GF-D8 (cell line): ENCODE results near the gene ISM1.

Source experiments
- DNase-seq: peaks from one replicate; lab custom pipeline; 2025; lab: John Stamatoyannopoulos, UW

Gene ISM1

DNA sequence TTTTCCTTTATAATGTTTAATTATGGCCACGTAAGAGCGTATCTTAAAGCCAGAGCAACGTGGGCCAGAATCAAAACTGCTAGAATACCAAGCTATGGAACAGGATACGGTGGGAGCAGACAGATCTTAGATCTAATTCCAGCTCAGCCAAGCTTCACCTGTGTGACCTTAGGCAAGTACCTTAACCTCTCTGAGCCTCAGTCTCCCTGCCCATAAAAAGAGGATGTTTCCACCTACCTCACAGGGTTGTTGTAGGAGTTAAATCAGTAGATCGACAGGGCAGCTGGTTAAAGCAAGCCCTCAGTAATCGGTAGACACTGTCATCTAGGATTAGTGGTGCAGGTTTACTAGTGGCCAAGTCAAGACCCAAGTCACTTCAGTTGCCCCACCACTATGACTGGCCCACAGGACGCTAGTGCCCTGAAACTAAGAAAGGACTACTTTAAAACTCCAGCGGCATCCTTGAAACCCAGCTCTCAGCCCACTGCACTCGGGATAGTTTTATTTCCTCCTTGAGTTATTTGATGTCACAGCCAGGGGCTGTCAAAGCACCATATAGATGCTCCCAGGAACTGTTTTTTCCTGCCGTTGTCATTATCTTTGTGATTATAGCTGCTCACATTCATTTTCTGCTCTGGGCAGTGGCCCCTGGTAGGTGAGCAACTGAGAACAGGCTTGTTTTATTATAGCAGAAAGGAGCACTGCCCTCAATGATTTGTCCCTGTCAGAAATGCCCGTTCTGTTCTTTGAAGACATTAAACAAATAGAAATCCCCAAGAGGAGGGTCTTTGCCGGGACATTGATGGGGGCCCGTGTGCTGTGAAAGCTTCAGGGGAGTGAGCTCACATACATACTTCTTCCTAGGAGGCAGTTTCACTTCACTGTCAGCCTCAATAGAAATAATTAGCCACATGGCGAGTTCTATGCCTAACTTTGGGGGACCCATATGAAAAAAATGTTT, 63.1 kb downstream of the ISM1 start:
- DNase-seq = no peak

DNA sequence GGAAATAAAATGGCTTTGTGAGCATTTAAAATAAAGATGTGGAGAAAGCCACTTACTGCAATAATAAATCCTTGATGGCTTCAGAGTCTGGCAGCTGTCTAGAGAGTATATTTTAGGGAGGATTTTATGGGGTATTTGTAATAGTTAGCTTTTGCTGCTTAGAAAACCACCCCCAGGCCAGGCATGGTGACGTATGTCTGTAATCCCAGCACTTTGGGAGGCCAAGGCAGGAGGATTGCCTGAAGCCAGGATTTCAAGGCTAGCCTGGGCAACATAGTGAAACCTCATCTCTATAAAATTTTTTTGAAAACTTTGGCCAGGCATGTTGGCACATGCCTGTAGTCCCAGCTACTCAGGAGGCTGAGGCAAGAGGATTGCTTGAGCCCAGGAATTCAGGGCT, 63.8 kb downstream of the ISM1 start:
- no peak for DNase-seq

DNA sequence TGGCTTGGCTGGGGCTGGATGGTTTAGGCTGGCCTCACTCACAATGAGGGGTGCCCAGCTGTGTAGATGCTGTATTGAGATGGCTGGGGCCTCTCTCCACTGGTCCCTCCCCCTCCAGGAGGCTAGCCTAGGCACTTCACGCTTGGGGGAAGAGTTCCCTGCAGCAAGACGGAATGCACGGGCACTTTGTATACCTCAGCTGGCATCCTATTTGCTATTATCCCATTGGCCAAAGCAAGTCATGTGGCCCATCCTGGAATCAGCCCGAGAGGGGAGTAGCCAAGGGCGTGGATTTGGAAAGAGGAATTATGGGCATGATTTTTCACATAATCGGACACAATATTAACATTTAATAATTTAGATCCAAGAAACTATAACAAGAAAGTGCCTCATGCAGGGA, 64.3 kb downstream of the ISM1 start:
- DNase-seq = no peak

DNA sequence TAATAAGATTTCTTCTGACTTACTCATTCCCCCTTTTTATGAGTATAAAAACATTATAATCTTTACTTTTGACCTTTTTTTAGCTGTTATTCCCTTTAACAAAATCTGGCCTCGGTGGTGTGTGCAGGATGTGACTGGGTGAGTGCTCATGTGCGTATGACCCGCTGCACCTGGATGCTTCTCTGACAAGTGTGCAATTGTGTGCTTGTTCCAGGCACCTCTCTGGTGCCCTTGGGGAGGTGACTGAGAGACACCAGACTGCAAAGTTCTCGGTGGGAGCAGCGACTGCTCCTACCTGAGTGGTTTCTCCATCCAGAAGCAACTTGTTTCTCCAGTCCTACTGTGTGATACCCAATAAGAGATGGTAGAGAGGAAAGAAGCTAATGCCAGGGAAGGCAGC, 65.0 kb downstream of the ISM1 start:
- no peak for DNase-seq

DNA sequence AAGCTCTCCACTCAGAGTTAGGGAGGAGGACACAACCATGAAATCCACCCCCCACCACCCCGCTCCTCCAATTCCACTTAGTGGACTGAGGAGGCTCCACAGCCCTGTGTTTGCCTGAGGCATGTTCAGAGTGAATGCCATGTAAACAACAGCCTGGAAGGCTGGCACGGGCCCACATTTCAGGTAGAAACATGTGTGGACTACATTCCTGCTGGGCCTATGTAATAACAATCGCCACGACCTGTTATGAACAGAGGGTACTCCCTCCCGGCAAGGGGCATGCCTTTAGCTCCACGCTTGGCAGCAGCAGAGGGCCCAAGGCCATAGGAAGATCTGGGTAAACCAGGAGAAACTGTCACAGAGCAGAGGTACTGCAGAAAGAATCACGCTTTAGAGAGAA, 65.5 kb downstream of the ISM1 start:
- no peak for DNase-seq

DNA sequence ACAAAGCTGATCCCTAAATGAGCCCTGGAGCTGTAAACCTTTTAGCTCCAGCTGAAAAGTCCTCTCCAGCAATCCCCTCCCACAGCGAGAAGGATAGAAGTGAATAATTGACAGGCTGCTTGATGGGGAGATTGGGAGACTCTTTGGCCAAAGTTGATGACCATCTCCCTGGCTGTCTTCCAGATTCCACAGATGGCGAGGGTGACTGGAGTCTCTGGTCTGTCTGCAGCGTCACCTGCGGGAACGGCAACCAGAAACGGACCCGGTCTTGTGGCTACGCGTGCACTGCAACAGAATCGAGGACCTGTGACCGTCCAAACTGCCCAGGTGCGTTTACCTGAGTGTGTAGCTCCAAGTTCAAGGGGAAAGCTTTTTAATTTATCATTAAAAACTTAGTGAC, 67.3 kb downstream of the ISM1 start:
- DNase-seq = no peak

DNA sequence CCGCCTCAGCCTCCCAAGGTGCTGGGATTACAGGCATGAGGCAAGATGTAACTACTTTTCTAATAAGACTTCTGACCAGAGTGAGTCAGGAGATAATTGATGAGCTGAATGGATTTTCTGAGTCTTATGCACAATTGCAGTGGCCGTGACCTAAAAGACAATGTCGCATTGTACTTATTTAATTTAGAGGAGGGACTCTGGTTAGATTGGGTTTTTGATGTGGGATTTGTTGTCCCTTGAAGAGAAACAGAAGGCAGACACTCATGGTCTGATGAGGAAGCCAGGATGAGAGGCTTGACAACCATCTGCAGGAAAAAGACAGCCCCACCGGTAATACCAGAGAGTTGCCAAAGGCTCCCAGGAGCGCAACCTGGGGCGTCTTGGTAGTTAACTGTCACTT, 68.0 kb downstream of the ISM1 start:
- DNase-seq = no peak

DNA sequence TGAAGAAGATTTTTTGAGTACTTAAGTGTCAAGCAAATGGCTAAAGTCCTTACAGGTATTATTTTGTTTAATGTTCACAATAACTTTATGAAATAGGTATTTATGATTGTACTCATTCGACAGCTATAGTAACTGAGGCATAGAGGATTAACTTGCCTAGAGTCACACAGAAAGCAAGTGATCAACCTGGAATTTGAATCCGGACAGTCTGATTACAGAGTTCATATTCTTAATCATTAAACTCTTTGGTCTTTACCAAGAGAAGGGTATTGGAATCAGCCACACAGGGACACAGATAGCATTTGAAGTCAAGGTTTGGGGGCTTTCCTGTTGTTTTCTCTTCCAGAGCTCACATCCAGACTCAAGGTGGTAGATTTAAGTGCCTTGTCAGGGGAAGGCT, 69.7 kb downstream of the ISM1 start:
- DNase-seq = no peak

DNA sequence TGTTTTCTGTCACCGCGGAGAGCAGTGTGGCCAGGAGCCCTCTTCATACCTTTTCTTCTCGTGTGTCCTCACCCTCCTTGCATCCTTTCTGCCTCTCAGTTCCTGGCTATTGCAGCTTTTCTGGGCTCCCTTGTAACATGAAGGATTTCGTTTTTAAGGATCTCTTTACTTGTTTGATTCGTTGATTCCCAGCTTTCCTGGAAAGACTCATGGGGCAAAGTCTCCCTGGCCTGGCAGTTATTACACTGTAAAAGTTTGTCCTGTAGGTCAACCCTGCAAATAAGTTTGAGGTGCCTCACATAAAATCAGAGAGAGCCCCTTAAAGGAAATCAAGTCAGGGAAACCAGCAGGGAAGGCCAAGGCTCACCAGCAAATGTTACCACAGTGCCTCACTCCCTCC, 70.1 kb downstream of the ISM1 start:
- DNase-seq = no peak

DNA sequence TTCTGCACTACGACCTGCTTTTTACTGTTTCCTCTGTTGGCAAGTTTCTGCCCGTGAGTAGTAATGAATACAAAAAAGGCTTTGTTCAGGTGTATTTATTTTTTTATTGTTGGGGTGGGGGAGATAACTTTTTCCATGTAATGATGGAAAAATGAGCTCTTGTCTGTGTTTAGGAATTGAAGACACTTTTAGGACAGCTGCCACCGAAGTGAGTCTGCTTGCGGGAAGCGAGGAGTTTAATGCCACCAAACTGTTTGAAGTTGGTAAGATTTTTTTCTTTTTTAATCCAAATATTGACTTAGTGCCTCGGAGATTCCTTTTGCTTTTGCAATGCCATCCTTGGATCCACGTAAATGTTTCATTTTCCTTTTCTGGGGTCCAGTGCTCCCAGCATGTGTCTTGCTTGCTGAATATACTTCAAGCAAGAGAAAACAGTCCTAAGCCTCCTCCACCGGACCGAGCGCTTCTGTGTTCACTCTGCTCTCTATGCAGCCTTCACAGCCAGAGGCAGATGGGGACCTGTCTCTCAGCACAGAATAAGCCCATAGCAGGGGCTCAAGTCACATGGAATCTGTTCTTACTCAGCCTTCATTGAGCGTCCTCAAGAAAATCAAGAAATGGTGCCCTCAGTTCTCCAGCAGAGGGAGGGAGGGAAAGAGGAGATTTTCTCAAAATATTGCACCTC, 71.3 kb downstream of the ISM1 start:
- DNase-seq = no peak

DNA sequence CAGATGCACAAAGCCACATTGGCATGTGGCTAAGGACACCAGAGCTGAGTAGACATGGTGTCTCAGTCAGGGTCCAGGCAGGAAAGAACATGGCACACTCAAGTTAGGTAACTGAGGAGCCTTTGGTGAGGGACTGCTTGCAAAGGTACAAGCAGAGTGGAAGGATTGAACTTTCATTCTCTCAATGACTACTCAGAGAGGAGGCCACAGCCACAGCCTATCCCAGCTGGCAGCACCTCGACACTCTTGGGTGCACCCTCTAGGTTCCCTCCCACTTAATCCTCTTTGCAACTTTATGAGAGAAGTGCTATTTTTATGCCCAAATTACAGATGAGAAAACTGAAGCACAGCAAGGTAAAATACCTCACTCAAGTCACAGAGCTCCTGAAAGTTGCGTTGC, 73.4 kb downstream of the ISM1 start:
- no peak for DNase-seq

DNA sequence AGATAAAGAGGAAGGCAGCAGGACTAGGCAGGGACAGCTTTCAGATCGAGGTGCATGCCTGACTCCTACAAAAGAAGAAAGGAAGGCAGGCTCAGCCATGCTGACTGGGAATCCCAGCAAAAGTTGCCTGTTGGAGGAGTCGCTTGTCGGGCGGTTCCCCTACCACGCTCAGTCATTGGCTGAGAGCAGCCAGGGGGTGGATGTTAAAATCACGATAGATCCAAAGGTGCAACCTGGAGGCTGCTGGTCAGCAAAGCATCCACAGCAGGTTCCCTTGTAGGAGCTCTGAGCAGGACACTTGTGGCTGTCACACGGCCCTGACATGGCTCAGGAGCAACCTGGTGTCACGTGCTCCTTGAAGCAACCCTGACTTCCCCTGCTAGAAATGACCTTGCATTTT, 74.6 kb downstream of the ISM1 start:
- DNase-seq = no peak

DNA sequence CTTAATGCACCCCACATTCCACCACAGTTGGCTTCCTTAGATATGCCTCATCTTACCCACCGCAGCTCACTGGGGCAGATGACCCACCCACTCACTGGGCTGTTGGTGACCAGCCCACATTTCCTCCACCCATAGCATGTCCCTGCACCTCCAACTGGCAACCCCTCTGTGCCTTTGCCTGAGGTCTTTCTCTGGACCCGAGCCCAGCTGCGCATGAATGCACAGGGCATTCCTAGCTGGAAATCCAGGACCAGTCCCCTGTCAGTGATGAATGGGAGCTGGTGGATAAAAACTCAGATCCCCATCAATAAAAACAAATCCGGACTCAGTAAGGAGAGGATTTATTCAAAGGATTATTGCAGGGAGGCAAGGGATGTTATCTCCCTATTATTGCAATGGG, 75.0 kb downstream of the ISM1 start:
- no peak for DNase-seq

DNA sequence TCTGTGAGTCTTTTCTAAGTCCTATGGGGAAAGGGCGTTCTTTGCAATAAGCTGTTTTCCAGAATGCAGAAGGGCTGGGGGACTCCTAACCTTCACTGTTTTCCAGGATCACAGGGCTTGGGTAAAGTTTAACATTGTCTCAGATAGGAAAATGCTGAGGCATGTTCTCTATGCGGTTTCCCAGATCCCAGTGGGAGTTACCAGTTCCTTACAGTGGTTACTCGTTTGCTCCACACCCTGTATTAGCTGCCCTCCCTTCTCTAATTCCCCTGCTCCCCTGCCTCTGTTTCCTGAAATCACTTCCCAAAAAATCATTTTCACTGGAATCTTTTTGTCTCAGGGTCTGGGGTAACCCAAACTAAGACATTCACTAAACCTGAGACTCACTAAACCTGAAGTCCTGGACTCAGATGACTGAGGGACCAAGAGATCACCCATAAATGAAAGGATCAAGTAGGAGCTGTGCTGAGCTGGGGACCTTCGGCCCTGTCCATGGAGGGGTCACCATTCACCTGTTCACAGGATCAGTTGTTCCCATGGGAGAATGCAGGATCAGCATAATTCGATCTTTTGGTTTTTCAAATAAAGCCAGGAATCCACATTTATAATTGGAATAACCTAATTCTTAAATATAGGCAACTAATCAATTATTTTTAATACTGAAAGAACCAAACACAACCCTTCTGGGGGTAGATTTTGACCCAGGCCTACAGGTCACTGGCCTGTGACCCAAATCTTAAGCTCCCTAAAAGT, 76.2 kb downstream of the ISM1 start:
- no peak for DNase-seq

DNA sequence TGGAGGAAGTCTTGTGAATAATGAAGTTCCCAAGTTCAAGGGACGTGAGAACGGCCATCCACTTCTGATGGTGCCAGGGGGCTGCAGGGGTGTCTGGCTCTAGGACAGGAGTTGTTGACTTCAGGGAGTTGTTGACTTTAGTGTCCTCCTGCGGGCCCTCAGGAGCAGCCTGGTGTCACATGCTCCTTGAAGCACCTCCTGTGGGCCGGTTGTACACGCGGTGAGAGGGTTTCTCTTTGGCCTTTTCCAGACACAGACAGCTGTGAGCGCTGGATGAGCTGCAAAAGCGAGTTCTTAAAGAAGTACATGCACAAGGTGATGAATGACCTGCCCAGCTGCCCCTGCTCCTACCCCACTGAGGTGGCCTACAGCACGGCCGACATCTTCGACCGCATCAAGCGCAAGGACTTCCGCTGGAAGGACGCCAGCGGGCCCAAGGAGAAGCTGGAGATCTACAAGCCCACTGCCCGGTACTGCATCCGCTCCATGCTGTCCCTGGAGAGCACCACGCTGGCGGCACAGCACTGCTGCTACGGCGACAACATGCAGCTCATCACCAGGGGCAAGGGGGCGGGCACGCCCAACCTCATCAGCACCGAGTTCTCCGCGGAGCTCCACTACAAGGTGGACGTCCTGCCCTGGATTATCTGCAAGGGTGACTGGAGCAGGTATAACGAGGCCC, 77.8 kb downstream of the ISM1 start:
- DNase-seq = no peak

DNA sequence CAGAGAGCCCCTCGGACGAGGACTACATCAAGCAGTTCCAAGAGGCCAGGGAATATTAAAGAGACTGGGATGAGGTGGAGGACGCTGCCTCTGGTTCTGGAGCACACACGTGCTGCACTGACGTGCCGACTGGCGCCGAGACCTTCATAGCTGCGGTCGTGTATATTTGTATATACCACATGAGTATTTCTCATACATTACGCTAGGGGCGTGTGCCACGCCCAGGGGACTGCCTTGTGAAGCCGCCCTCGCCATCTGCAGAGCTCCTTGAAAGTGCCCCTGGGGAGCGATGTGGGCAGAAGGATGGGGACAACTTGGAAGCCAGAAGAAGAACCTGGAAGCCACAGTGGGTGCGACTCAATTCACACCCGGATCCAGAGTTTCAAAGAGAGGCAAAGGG, 78.3 kb downstream of the ISM1 start:
- DNase-seq = no peak

DNA sequence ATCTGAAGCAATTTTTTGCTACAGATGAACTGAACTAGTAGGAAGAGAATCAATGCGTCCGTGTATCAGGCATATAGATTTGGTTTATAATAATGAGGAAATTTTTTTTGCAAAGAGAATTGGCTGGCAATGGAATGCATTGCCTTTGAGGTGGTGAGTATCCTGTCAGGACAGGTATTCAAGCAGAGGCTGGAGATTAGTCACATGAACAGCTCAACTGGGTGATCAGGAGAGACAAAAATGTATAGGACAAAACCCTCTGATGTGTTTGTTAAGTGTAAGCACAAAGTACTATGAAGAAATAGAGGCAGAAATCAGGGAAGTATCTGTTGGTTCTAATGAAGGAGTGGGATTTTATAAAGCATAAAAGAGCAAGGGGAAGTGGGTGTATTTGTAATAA, 80.5 kb downstream of the ISM1 start:
- DNase-seq = no peak

DNA sequence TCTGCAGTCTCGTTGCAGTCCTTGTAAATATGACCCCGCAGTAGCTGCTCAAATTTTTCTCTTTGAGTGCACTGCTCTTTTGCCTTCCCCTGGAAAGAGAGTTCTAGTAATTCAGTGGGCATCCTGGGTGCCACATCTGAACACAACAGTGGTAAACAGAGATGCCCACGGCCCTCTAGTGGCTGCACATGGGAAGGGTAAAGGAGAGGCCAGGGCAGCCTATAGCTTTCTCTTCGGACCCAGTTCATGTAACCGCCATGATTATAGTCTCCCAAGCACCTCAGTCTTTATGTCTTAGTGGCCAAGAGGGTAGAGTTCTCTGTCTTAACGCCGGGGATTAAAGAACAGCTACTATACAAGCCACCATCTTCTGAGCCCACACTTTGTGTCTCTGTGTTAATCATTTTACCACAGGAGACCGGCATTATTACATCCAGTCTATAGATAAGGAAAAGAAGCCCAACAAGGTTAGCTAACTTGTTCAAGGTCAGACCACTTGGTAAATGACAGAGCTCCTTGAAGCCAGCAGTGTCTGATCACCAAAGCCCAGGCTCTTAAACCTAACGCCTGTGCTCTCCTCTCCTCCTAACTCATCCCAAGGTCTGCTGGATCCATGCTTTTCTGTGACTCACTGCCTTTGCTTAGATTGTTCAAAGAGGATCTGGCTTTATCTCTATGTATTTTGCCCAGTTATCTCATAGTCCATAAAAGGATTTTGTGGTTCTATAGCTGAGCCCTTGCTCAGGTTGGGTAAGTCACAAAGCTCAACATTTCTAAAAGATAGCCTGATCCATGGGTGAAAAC, 81.8 kb downstream of the ISM1 start:
- no peak for DNase-seq

DNA sequence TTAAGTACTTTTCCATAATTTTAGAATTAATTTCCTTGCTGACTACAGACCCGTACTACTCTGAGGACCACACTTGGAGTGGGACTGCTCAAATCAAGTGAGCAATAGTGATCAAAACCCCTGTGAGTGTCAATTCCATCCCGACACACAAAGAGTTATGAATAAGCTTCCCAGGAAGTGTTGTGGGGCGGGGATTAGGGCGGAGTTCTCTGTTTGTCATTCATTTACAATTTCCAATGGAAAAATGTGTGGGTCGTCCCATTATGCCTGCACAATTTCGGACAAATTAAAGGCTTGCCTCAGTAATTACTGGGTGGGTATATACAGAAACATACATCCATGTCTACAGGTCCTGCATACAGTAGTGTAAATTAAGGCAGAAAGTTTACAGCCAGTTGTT, 84.2 kb downstream of the ISM1 start:
- no peak for DNase-seq

DNA sequence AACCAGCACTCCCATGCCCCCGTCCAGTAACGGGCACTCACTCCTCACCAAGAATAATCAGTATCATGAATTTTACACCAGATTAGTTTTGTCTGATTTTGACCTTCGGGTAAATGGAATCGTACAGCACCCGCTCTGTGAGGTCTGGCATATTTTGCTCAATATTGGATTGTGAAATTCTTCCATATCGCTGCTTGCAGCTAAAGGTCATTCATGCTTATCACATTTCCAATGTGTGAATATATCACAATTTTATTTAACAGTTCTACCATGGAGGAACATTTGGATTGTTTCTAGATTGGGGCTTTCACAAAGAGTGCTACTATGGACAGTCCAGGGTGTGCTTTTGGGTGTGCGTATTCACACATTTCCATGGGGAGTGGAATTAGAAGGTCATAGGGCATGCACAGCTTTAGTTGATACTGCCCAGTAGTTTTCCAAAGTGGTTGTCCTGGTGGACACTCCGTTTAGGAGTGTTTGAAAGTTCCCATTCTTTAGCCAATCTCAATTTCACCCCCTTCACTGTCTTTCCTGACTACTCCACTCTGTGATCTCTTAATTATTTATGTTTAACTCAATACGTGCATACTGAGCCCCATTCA, 86.6 kb downstream of the ISM1 start:
- DNase-seq = no peak

DNA sequence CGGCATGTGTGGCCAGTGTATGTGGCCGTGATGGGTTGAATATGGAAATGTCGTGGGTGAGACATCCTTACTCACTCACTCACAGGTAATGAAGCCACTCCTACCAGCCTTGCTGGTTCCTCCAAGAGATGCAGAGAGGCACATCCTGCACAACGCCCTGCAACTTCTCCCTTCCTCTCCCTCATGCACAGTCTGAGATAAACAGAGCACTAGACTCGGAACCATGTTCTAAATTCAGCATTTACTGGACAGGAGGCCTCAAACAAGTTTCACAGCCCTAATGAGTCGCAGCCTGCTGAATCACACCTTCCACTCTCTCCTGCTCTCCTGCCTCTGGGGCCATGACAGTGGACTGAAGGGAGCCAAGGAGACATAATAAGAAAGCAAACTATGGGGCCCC, 91.2 kb downstream of the ISM1 start:
- DNase-seq = no peak
